ENCODE results near the gene RHOH.

RHOH gene

DNA sequence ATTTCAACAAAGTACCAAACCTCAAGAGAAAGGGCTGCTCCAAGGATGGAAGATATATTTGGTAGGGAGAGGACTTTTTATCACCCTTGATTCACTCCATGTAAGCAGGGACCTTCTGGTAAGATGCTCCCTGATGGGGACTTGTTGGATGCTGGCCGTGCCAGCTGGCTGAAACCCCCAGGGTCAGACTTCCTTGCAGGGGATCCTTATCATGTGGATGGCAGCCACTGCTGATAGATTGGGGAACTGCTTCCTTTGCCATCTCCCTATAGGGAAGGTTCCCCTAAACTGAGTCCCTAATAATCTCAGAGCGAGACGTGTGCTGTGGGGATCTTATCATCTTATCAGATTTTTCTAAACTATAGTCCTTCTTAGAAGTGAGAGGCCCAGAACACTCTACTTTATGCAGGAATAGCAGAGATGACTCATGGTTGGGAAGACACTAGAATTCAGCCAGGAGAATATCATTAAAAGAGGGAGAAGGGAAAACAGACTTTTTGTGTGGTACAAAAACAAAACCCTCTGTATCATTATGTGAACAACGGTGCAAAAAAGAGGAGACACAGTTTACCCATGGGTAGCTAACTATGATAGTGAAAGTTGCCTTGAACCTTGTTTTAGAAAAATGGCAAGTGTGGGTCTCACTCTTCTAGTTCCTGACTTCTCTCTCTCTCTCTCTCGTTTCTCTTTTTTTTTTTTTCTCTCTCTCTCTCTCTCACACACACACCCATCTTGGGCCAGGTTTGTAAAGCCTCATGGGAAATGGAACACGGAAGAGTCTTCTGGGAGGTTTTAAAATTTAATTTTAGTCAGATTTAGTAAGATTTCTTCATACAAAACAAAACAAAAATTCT, 16.1 kb downstream of the RHOH start:
- peak overlapping the region; percentile 34 for H3K4me2 ChIP-seq (ENCODE audit: low read length)
- H3K4me1 ChIP-seq (ENCODE audit: control insufficient read depth, low read length), result peaks cover 98% of the 10 kb centered on the region
- no peaks in the 10 kb centered on the region for H3K27me3 ChIP-seq (ENCODE audit: control insufficient read depth, low read length)
- no peaks in the 10 kb centered on the region for H3K9me2 ChIP-seq (replicated peaks; ENCODE audit: control insufficient read depth, low read length)
- H3K79me2 ChIP-seq (ENCODE audit: control insufficient read depth, low read length), result peaks cover 100% of the 10 kb centered on the region
- TF ChIP-seq, protein P1, sequence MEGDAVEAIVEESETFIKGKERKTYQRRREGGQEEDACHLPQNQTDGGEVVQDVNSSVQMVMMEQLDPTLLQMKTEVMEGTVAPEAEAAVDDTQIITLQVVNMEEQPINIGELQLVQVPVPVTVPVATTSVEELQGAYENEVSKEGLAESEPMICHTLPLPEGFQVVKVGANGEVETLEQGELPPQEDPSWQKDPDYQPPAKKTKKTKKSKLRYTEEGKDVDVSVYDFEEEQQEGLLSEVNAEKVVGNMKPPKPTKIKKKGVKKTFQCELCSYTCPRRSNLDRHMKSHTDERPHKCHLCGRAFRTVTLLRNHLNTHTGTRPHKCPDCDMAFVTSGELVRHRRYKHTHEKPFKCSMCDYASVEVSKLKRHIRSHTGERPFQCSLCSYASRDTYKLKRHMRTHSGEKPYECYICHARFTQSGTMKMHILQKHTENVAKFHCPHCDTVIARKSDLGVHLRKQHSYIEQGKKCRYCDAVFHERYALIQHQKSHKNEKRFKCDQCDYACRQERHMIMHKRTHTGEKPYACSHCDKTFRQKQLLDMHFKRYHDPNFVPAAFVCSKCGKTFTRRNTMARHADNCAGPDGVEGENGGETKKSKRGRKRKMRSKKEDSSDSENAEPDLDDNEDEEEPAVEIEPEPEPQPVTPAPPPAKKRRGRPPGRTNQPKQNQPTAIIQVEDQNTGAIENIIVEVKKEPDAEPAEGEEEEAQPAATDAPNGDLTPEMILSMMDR (IDR thresholded peaks at IDR 0.05; ENCODE audit: low read depth, low read length, poor library complexity, severe bottlenecking), result no peak
- TF ChIP-seq EZH2phosphoT487 (IDR thresholded peaks at IDR 0.05; ENCODE audit: borderline replicate concordance, low read length), result no peak
- peaks cover 55% of the 10 kb centered on the region for H4K20me1 ChIP-seq (ENCODE audit: control insufficient read depth, insufficient read depth, low read depth, low read length)
- peak overlapping the region; percentile 24 for H3K27ac ChIP-seq (ENCODE audit: low read depth, low read length)
- no peaks in the 10 kb centered on the region for H3K9me3 ChIP-seq (ENCODE audit: control insufficient read depth, insufficient read depth, low read length)
- peak overlapping the region; percentile 19 for H3K4me3 ChIP-seq (ENCODE audit: low read length)
- peaks cover 98% of the 10 kb centered on the region for H3K36me3 ChIP-seq (ENCODE audit: control insufficient read depth, low read length)
- H3F3A ChIP-seq (ENCODE audit: control insufficient read depth, insufficient read depth), result peaks cover 13% of the 10 kb centered on the region

DNA sequence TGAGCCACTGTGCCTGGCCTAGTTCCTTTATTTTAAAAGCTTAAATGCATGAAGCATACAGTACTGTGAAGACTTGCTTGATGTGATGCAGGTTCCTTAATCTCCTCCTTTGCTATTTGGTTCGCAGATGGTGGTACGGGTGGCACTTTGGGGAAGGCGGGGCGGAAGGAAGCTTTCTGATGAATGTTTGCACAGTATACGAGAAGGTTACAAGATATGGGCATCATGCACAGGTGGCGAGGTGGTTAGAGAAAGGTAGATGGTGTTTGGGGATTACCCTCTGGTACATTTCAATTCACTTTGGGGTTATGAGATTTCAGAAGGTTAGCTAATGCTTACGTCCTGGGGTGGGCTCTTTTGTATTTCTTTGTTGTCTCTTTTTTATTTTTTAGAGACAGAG, 17.2 kb downstream of the RHOH start:
- Histone ChIP-seq H3K4me1 (ENCODE audit: control insufficient read depth, low read length) (peaks cover 99% of the 10 kb centered on the region), H3K36me3 (ENCODE audit: control insufficient read depth, low read length) (peaks cover 99% of the 10 kb centered on the region), H4K20me1 (ENCODE audit: control insufficient read depth, insufficient read depth, low read depth, low read length) (peaks cover 60% of the 10 kb centered on the region), H3F3A (ENCODE audit: control insufficient read depth, insufficient read depth) (peaks cover 17% of the 10 kb centered on the region), H3K9me2 (replicated peaks; ENCODE audit: control insufficient read depth, low read length) (no peaks in the 10 kb centered on the region), H3K4me2 (ENCODE audit: low read length) (peak overlapping the region; percentile 34), H3K9me3 (ENCODE audit: control insufficient read depth, insufficient read depth, low read length) (no peaks in the 10 kb centered on the region), H3K27me3 (ENCODE audit: control insufficient read depth, low read length) (no peaks in the 10 kb centered on the region), H3K4me3 (ENCODE audit: low read length) (peak overlapping the region; percentile 10; the same call in 1 of the 2 replicates), H3K79me2 (ENCODE audit: control insufficient read depth, low read length) (peaks cover 100% of the 10 kb centered on the region), H3K27ac (ENCODE audit: low read depth, low read length) (0 out of 2 replicates have a peak overlapping the region, but pooled peaks have one; percentile 2)
- TF ChIP-seq EZH2phosphoT487 (IDR thresholded peaks at IDR 0.05; ENCODE audit: borderline replicate concordance, low read length), result no peak
- TF ChIP-seq, protein P1 (IDR thresholded peaks at IDR 0.05; ENCODE audit: low read depth, low read length, poor library complexity, severe bottlenecking), result no peak

- H3K4me2 ChIP-seq (ENCODE audit: low read length), result peak overlapping the region; percentile 34
These were observed 18.0 kb downstream of the RHOH start for GRCh38 chr4:40214661-40215418.

More at GRCh38 chr4:40214661-40215418, 18.0 kb downstream of the RHOH start:
- no peak for TF ChIP-seq EZH2phosphoT487 (IDR thresholded peaks at IDR 0.05; ENCODE audit: borderline replicate concordance, low read length)
- TF ChIP-seq, protein P1 (IDR thresholded peaks at IDR 0.05; ENCODE audit: low read depth, low read length, poor library complexity, severe bottlenecking), result no peak
- Histone ChIP-seq H3K36me3 (ENCODE audit: control insufficient read depth, low read length) (peaks cover 99% of the 10 kb centered on the region), H3K9me3 (ENCODE audit: control insufficient read depth, insufficient read depth, low read length) (no peaks in the 10 kb centered on the region), H3K27ac (ENCODE audit: low read depth, low read length) (0 out of 2 replicates have a peak overlapping the region, but pooled peaks have one; percentile 2), H3K27me3 (ENCODE audit: control insufficient read depth, low read length) (no peaks in the 10 kb centered on the region), H3K4me3 (ENCODE audit: low read length) (peak overlapping the region; percentile 10; the same call in 1 of the 2 replicates), H3F3A (ENCODE audit: control insufficient read depth, insufficient read depth) (peaks cover 17% of the 10 kb centered on the region), H4K20me1 (ENCODE audit: control insufficient read depth, insufficient read depth, low read depth, low read length) (peaks cover 53% of the 10 kb centered on the region), H3K4me1 (ENCODE audit: control insufficient read depth, low read length) (peaks cover 99% of the 10 kb centered on the region), H3K9me2 (replicated peaks; ENCODE audit: control insufficient read depth, low read length) (no peaks in the 10 kb centered on the region), H3K79me2 (ENCODE audit: control insufficient read depth, low read length) (peaks cover 100% of the 10 kb centered on the region)

Data from DOHH2 (cell line).